HG03139 (cell line): ENCODE data around the gene OR4F6.
"Not testable (repeated sequence)": the region's sequence is repeated elsewhere in the genome, so short reads cannot be mapped to it uniquely, and the experiment has no call there.

Experiments
- ATAC-seq: cut with Tn5 transposase; IDR thresholded peaks from one replicate; pipeline ENCODE4 v1.9.1; 2021; ENCODE audit not compliant: unreplicated experiment

Gene OR4F6

GRCh38 chr15:101803209-101803608 lies at the start of gene OR4F6:
OR4F6 (plus strand) TSS chr15:101803509; CDS start chr15:101805720, 2,211 bp downstream.
- ATAC-seq, result no peak

GRCh38 chr15:101764669-101765339 lies 38.5 kb upstream of the OR4F6 start:
- not testable (repeated sequence) for ATAC-seq

GRCh38 chr15:101765340-101765671 lies 38.0 kb upstream of the OR4F6 start:
- not testable (repeated sequence) for ATAC-seq

- no peak for ATAC-seq
These were observed 37.4 kb upstream of the OR4F6 start for GRCh38 chr15:101765772-101766456.

GRCh38 chr15:101767083-101767640 lies 36.1 kb upstream of the OR4F6 start:
- not testable (repeated sequence) for ATAC-seq

- no peak for ATAC-seq
These were observed 30.4 kb upstream of the OR4F6 start for GRCh38 chr15:101772921-101773320.

- no peak for ATAC-seq
These were observed 29.7 kb upstream of the OR4F6 start for GRCh38 chr15:101773496-101774100.

- ATAC-seq, result no peak
These were observed 28.2 kb upstream of the OR4F6 start for GRCh38 chr15:101775136-101775535.

- not testable (repeated sequence) for ATAC-seq
These were observed 24.7 kb upstream of the OR4F6 start for GRCh38 chr15:101778576-101778975.

- not testable (repeated sequence) for ATAC-seq
These were observed 23.1 kb upstream of the OR4F6 start for GRCh38 chr15:101780225-101780624.

GRCh38 chr15:101781928-101782327 lies 21.4 kb upstream of the OR4F6 start:
- ATAC-seq, result no peak

GRCh38 chr15:101784644-101785043 lies 18.7 kb upstream of the OR4F6 start:
- ATAC-seq, result no peak

GRCh38 chr15:101786422-101786821 lies 16.9 kb upstream of the OR4F6 start:
- ATAC-seq, result not testable (repeated sequence)

- ATAC-seq, result not testable (repeated sequence)
These were observed 15.3 kb upstream of the OR4F6 start for GRCh38 chr15:101788001-101788400.

- ATAC-seq, result not testable (repeated sequence)
These were observed 14.6 kb upstream of the OR4F6 start for GRCh38 chr15:101788503-101789269.

GRCh38 chr15:101790748-101791147 lies 12.6 kb upstream of the OR4F6 start:
- ATAC-seq, result not testable (repeated sequence)

GRCh38 chr15:101793981-101794380 lies 9.3 kb upstream of the OR4F6 start:
- ATAC-seq, result not testable (repeated sequence)

- ATAC-seq, result no peak
These were observed 7.9 kb upstream of the OR4F6 start for GRCh38 chr15:101795455-101795854.

GRCh38 chr15:101799665-101800064 lies 3.6 kb upstream of the OR4F6 start:
- no peak for ATAC-seq

- ATAC-seq, result no peak
These were observed 2.3 kb upstream of the OR4F6 start for GRCh38 chr15:101801048-101801447.

- ATAC-seq, result no peak
These were observed 367 bp downstream of the OR4F6 start for GRCh38 chr15:101803676-101804075.
